Panc1 (cell line): Measurements from ENCODE around the gene ALDH1A1. TPM values are rescaled to one million over a fixed set of nuclear protein-coding genes. Genes with fewer than 3 reads are reported as not detected.

Experiments
- ATAC-seq: fragments of 200-7000 bp; cut with Tn5 transposase; 2 replicates; pipeline ENCODE4 v1.9.1; 2020; ENCODE audit warnings: mild to moderate bottlenecking, moderate library complexity
- BruUV-seq: library from RNA; stranded (reverse); fragments of 400-500 nt; replicated peaks from 2 replicates; lab custom pipeline; 2021; lab: Mats Ljungman, UMichigan
- CTCF ChIA-PET: fragments of 300-600 bp; sonication (Branson Sonifier 250); formaldehyde crosslinking; loops from one replicate; lab custom pipeline; 2022; ENCODE audit warnings: antibody characterized with exemption; lab: Charles Lee
- POLR2A ChIA-PET: fragments of 300-600 bp; sonication (Branson Sonifier 250); formaldehyde crosslinking; loops from one replicate; lab custom pipeline; 2022; ENCODE audit warnings: antibody characterized with exemption; lab: Charles Lee
- DNase-seq: peaks from one replicate; pipeline ENCODE4 v3.0.0-alpha.2; 2010; ENCODE audit warnings: low read depth, low spot score
- H3K27ac ChIP-seq: 2 replicates; pipeline ENCODE4 v1.5.1; 2011; ENCODE audit warnings: mild to moderate bottlenecking, low read length, inconsistent platforms
- H3K27me3 ChIP-seq: fragments of 200-500 bp; sonication (Bioruptor generic); 2 replicates; pipeline ENCODE4 v1.6.0; 2014; ENCODE audit warnings: low read length, inconsistent platforms; ENCODE audit not compliant: control insufficient read depth, insufficient read depth
- H3K36me3 ChIP-seq: fragments of 200-500 bp; sonication (Bioruptor generic); 2 replicates; pipeline ENCODE4 v1.5.1; 2014; ENCODE audit warnings: inconsistent platforms, mild to moderate bottlenecking, low read length, moderate library complexity; ENCODE audit not compliant: control insufficient read depth, insufficient read depth
- H3K4me1 ChIP-seq: 2 replicates; pipeline ENCODE4 v1.5.1; 2011; ENCODE audit warnings: inconsistent platforms, mild to moderate bottlenecking, low read length, moderate library complexity; ENCODE audit not compliant: control insufficient read depth, insufficient read depth
- H3K4me3 ChIP-seq, 2 experiments: 2 replicates each; pipeline ENCODE4 v1.5.1; 2011 to 2012; ENCODE audit warnings: low read depth in 2 of 2, low read length in 2 of 2, mild to moderate bottlenecking in 2 of 2, inconsistent platforms in 1 of 2, moderate library complexity in 1 of 2
- H3K9me3 ChIP-seq: fragments of 200-500 bp; sonication (Bioruptor generic); 2 replicates; pipeline ENCODE4 v1.5.1; 2014; ENCODE audit warnings: low read depth, mild to moderate bottlenecking, inconsistent platforms, low read length, moderate library complexity; ENCODE audit not compliant: control insufficient read depth, insufficient read depth
- CTCF ChIP-seq: fragments of 450-650 bp; IDR thresholded peaks from 2 replicates; pipeline ENCODE4 v1.5.1; 2017; ENCODE audit warnings: mild to moderate bottlenecking
- POLR2AphosphoS5 ChIP-seq: IDR thresholded peaks from 2 replicates; pipeline ENCODE4 v1.6.1; 2012; ENCODE audit warnings: mild to moderate bottlenecking, low read depth, low read length, moderate library complexity
- SIN3A ChIP-seq: IDR thresholded peaks from 2 replicates; pipeline ENCODE4 v1.6.1; 2012; ENCODE audit warnings: low read depth, mild to moderate bottlenecking, low read length, moderate library complexity, borderline replicate concordance; ENCODE audit not compliant: insufficient read depth
- TCF7L2 ChIP-seq: IDR thresholded peaks from 2 replicates; pipeline ENCODE4 v1.6.1; 2011; ENCODE audit warnings: mild to moderate bottlenecking, low read depth, low read length, inconsistent platforms
- in situ Hi-C: cut with HindIII; loops from 2 replicates; pipeline ENCODE4 v1.10.0; 2016; ENCODE audit warnings: low sequenced_read_pairs, low pct_unique_long_range_greater_than_20kb
- intact Hi-C: fragments of 100-400 bp; cut with micrococcal nuclease; formaldehyde crosslinking; loops from one replicate; pipeline ENCODE4 v1.10.0; 2022; ENCODE audit not compliant: unreplicated experiment
- total RNA-seq: library from RNA; stranded (reverse); gene quantifications from one replicate; pipeline ENCODE4 v1.2.1, GENCODE V29; 2021; ENCODE audit not compliant: unreplicated experiment
- TF ChIP-seq, protein P1 (sequence below), 2 experiments: IDR thresholded peaks; 2 replicates each; pipeline ENCODE4 v1.6.1; 2011 to 2012; ENCODE audit warnings: low read depth in 2 of 2, control low read depth in 1 of 2, low read length in 1 of 2, mild to moderate bottlenecking in 1 of 2, moderate library complexity in 1 of 2; ENCODE audit not compliant: insufficient read depth in 1 of 2

Gene ALDH1A1
- total RNA-seq, 1 experiment from 2014 or later = 0.54 TPM

DNA sequence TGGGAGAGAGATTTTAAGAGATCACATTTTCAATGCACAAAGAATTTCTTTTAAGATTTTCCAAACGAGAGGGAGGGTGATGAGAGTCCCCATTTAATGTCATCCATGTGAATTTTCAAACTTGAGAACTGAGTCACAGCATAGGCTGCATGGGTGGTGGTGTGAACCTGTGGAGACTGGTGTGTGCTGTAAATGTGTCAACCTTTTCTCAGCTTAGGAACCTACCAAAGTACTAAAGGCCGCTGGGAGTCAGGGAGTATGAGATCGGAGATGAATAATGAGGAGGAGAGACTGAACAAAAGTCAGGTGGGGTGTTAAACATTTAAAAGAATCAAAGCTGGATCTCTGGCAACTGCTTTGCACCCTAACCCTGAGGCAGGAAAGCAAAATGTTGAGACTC, 7.5 kb downstream of the ALDH1A1 start:
- no peak overlapping the region for H3K27ac ChIP-seq
- no peaks in the 10 kb centered on the region; the same call in 1 of the 2 replicates for H3K27me3 ChIP-seq
- POLR2A ChIA-PET = no interaction called here
- H3K9me3 ChIP-seq = no peaks in the 10 kb centered on the region
- CTCF ChIA-PET = no interaction called here
- DNase-seq = no peak
- ATAC-seq = no peak
- TF ChIP-seq POLR2AphosphoS5 (no peak), SIN3A (no peak), TCF7L2 (no peak), CTCF (no peak)
- TF ChIP-seq, protein P1, sequence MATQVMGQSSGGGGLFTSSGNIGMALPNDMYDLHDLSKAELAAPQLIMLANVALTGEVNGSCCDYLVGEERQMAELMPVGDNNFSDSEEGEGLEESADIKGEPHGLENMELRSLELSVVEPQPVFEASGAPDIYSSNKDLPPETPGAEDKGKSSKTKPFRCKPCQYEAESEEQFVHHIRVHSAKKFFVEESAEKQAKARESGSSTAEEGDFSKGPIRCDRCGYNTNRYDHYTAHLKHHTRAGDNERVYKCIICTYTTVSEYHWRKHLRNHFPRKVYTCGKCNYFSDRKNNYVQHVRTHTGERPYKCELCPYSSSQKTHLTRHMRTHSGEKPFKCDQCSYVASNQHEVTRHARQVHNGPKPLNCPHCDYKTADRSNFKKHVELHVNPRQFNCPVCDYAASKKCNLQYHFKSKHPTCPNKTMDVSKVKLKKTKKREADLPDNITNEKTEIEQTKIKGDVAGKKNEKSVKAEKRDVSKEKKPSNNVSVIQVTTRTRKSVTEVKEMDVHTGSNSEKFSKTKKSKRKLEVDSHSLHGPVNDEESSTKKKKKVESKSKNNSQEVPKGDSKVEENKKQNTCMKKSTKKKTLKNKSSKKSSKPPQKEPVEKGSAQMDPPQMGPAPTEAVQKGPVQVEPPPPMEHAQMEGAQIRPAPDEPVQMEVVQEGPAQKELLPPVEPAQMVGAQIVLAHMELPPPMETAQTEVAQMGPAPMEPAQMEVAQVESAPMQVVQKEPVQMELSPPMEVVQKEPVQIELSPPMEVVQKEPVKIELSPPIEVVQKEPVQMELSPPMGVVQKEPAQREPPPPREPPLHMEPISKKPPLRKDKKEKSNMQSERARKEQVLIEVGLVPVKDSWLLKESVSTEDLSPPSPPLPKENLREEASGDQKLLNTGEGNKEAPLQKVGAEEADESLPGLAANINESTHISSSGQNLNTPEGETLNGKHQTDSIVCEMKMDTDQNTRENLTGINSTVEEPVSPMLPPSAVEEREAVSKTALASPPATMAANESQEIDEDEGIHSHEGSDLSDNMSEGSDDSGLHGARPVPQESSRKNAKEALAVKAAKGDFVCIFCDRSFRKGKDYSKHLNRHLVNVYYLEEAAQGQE (IDR thresholded peaks at IDR 0.05; ENCODE audit: insufficient read depth in 1 of 2, low read depth in 2 of 2, low read length in 1 of 2) = no peak
- intact Hi-C loops = loop anchor here (10.0 kb wide), 1 partner anchor 89 kb away; no protein-coding TSS in a partner anchor
- H3K36me3 ChIP-seq = no peaks in the 10 kb centered on the region
- in situ Hi-C loops = no loop called here
- H3K4me3 ChIP-seq = no peak overlapping the region
- BruUV-seq = no TSS peak
- H3K4me1 ChIP-seq = no peaks in the 10 kb centered on the region

DNA sequence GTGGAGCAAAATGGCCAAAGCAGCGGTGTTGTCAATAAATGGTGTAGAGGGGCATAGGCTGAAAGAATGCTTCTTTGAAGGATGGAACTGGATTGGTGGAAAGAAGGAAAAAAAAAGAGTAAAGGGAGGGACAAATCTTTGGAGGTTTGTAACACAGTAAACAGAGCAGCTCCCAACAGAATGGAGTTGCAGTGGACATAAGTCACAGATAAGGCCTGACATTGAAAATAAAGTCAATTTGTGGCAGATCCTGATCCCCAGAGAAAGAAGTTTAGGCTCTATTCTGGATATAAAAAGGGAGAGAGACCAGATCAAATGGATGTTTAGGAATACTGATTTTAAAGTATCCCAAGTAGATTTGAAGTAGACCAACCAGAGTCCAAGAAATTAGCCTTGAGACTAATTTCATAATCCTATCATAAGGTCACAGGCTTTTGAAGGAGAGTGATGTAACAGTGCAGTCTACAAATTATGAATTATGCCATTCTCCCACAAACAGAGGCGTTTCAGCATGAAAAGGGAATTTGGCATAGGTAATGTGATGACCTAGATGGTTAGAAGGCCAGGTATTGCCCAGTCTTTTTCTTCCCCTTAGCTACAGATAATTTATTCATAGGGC, 8.9 kb downstream of the ALDH1A1 start:
- no TSS peak for BruUV-seq
- CTCF ChIA-PET = no interaction called here
- in situ Hi-C loops = no loop called here
- POLR2A ChIA-PET = no interaction called here
- DNase-seq (no peak), ATAC-seq (no peak)
- intact Hi-C loops = loop anchor here (10.0 kb wide), 1 partner anchor 91 kb away; no protein-coding TSS in a partner anchor
- Histone ChIP-seq H3K27me3 (no peaks in the 10 kb centered on the region; the same call in 1 of the 2 replicates), H3K9me3 (no peaks in the 10 kb centered on the region), H3K4me1 (no peaks in the 10 kb centered on the region), H3K27ac (no peak overlapping the region), H3K36me3 (no peaks in the 10 kb centered on the region), H3K4me3 (no peak overlapping the region)
- TF ChIP-seq CTCF (no peak), SIN3A (no peak)
